ENCODE data around the gene CDH1.
A peak's percentile ranks its signal among the peaks of the same experiment; 100 is the strongest.

CDH1 gene

GRCh38 chr16:68774982-68775634, 38.0 kb downstream of the CDH1 start:
- no peak overlapping the region for H3K4me3 ChIP-seq (ENCODE audit: low read depth, low read length)
- no peak for DNase-seq (ENCODE audit: low read depth)
- TF ChIP-seq CTCF (IDR thresholded peaks at IDR 0.05; ENCODE audit: low read depth, low read length, missing control alignments), result no peak
- in situ Hi-C loops (cut with HindIII; ENCODE audit: low sequenced_read_pairs), result no loop called here

- DNase-seq (ENCODE audit: low read depth), result peak; percentile 36
- no peak overlapping the region for H3K4me3 ChIP-seq (ENCODE audit: low read depth, low read length)
- no peak for TF ChIP-seq CTCF (IDR thresholded peaks at IDR 0.05; ENCODE audit: low read depth, low read length, missing control alignments)
- in situ Hi-C loops (cut with HindIII; ENCODE audit: low sequenced_read_pairs), result no loop called here
These were observed 39.9 kb downstream of the CDH1 start for GRCh38 chr16:68776821-68777485.

- no peak for TF ChIP-seq CTCF (IDR thresholded peaks at IDR 0.05; ENCODE audit: low read depth, low read length, missing control alignments)
- DNase-seq (ENCODE audit: low read depth), result no peak
- H3K4me3 ChIP-seq (ENCODE audit: low read depth, low read length), result no peak overlapping the region
- in situ Hi-C loops (cut with HindIII; ENCODE audit: low sequenced_read_pairs), result no loop called here
These were observed 41.6 kb downstream of the CDH1 start for GRCh38 chr16:68778551-68779231.

- TF ChIP-seq CTCF (IDR thresholded peaks at IDR 0.05; ENCODE audit: low read depth, low read length, missing control alignments), result no peak
- no peak overlapping the region for H3K4me3 ChIP-seq (ENCODE audit: low read depth, low read length)
- no peak for DNase-seq (ENCODE audit: low read depth)
- in situ Hi-C loops (cut with HindIII; ENCODE audit: low sequenced_read_pairs), result no loop called here
These were observed 42.8 kb downstream of the CDH1 start for GRCh38 chr16:68779891-68780290.

- TF ChIP-seq CTCF (IDR thresholded peaks at IDR 0.05; ENCODE audit: low read depth, low read length, missing control alignments), result no peak
- in situ Hi-C loops (cut with HindIII; ENCODE audit: low sequenced_read_pairs), result no loop called here
- DNase-seq (ENCODE audit: low read depth), result no peak
These were observed 44.7 kb downstream of the CDH1 start for GRCh38 chr16:68781784-68782183.

GRCh38 chr16:68782198-68783174, 45.4 kb downstream of the CDH1 start:
- TF ChIP-seq CTCF (IDR thresholded peaks at IDR 0.05; ENCODE audit: low read depth, low read length, missing control alignments), result no peak
- no peak overlapping the region for H3K4me3 ChIP-seq (ENCODE audit: low read depth, low read length)
- in situ Hi-C loops (cut with HindIII; ENCODE audit: low sequenced_read_pairs), result no loop called here
- DNase-seq (ENCODE audit: low read depth), result no peak

More at GRCh38 chr16:68781784-68782183, 44.7 kb downstream of the CDH1 start:
- H3K4me3 ChIP-seq (ENCODE audit: low read depth, low read length), result no peak overlapping the region
